IMR-90 (cell line): ENCODE data around the gene FLT1. TPM values are rescaled to one million over a fixed set of nuclear protein-coding genes. Genes with fewer than 3 reads are reported as not detected.
A peak's percentile ranks its signal among the peaks of the same experiment; 100 is the strongest.

ENCODE experiments used
- ATAC-seq: fragments of 200-7000 bp; cut with Tn5 transposase; 2 replicates; pipeline ENCODE4 v1.9.1; 2020; ENCODE audit warnings: low read depth, mild to moderate bottlenecking, moderate library complexity
- BruUV-seq: library from RNA; stranded (reverse); fragments of 400-500 nt; replicated peaks from 2 replicates; lab custom pipeline; 2021; lab: Mats Ljungman, UMichigan
- CTCF ChIA-PET: fragments of 300-600 bp; formaldehyde crosslinking; extraction: SDS; loops from one replicate; lab custom pipeline; 2021; ENCODE audit warnings: antibody characterized with exemption; lab: Yijun Ruan, JAX
- POLR2A ChIA-PET: fragments of 300-600 bp; sonication (Branson Sonifier 250); formaldehyde crosslinking; loops from one replicate; lab custom pipeline; 2022; ENCODE audit warnings: antibody characterized with exemption; ENCODE audit not compliant: unreplicated experiment; lab: Charles Lee
- DNase-seq: peaks from one replicate; pipeline ENCODE4 v3.0.0; 2013
- H2AFZ ChIP-seq: replicated peaks from 2 replicates; pipeline ENCODE3; 2013; ENCODE audit warnings: low read length, mild to moderate bottlenecking; ENCODE audit not compliant: poor library complexity
- H2AK5ac ChIP-seq: 2 replicates; pipeline ENCODE4 v1.6.1; 2013; ENCODE audit warnings: low read depth, low read length, inconsistent platforms
- H2AK9ac ChIP-seq: replicated peaks from 2 replicates; pipeline ENCODE3; 2013; ENCODE audit warnings: mild to moderate bottlenecking, low read depth, low read length, moderate library complexity; ENCODE audit not compliant: poor library complexity
- H2BK120ac ChIP-seq: 2 replicates; pipeline ENCODE4 v1.6.1; 2013; ENCODE audit warnings: low read depth, low read length, inconsistent platforms
- H2BK15ac ChIP-seq: 3 replicates; pipeline ENCODE4 v1.6.1; 2013; ENCODE audit warnings: low read depth, low read length, inconsistent platforms
- H2BK20ac ChIP-seq: 2 replicates; pipeline ENCODE4 v1.6.1; 2013; ENCODE audit warnings: low read depth, mild to moderate bottlenecking, inconsistent platforms, low read length, moderate library complexity
- H2BK5ac ChIP-seq: 2 replicates; pipeline ENCODE4 v1.6.1; 2013; ENCODE audit warnings: mild to moderate bottlenecking, low read depth, low read length, inconsistent platforms; ENCODE audit not compliant: poor library complexity, severe bottlenecking
- H3K14ac ChIP-seq: replicated peaks from 2 replicates; pipeline ENCODE4 v1.6.1; 2013; ENCODE audit warnings: low read depth, low read length, inconsistent platforms
- H3K18ac ChIP-seq: 2 replicates; pipeline ENCODE4 v1.6.1; 2013; ENCODE audit warnings: low read depth, low read length, control low read depth
- H3K23ac ChIP-seq: 2 replicates; pipeline ENCODE4 v1.6.1; 2013; ENCODE audit warnings: low read depth, low read length, inconsistent platforms
- H3K27ac ChIP-seq: 2 replicates; pipeline ENCODE4 v1.5.1; 2013; ENCODE audit warnings: mild to moderate bottlenecking, control low read depth, low read length; ENCODE audit not compliant: insufficient read depth
- H3K27me3 ChIP-seq: 2 replicates; pipeline ENCODE4 v1.6.1; 2013; ENCODE audit warnings: low read length; ENCODE audit not compliant: control insufficient read depth, insufficient read depth
- H3K36me3 ChIP-seq: 2 replicates; pipeline ENCODE4 v1.6.1; 2013; ENCODE audit warnings: low read length, mixed read lengths; ENCODE audit not compliant: control insufficient read depth, insufficient read depth
- H3K4ac ChIP-seq: 2 replicates; pipeline ENCODE4 v1.6.1; 2013; ENCODE audit warnings: low read depth, low read length, inconsistent platforms
- H3K4me1 ChIP-seq: 2 replicates; pipeline ENCODE4 v1.6.1; 2013; ENCODE audit warnings: low read length, mixed read lengths; ENCODE audit not compliant: control insufficient read depth, insufficient read depth
- H3K4me2 ChIP-seq: 2 replicates; pipeline ENCODE4 v1.6.1; 2013; ENCODE audit warnings: low read depth, mild to moderate bottlenecking, control low read depth, low read length, moderate library complexity
- H3K4me3 ChIP-seq: 2 replicates; pipeline ENCODE4 v1.5.1; 2013; ENCODE audit warnings: low read depth, mild to moderate bottlenecking, control low read depth, low read length, moderate library complexity; ENCODE audit not compliant: insufficient read depth
- H3K56ac ChIP-seq: 2 replicates; pipeline ENCODE4 v1.6.1; 2013; ENCODE audit warnings: low read length, inconsistent platforms; ENCODE audit not compliant: insufficient read depth; ENCODE audit errors: extremely low read depth
- H3K79me1 ChIP-seq, 2 experiments: 2 replicates each; pipeline ENCODE4 v1.6.1; 2013; ENCODE audit warnings: low read length in 2 of 2, inconsistent platforms in 1 of 2, low read depth in 1 of 2
- H3K9ac ChIP-seq: 2 replicates; pipeline ENCODE4 v1.6.1; 2013; ENCODE audit warnings: low read depth, low read length, control low read depth
- H3K9me1 ChIP-seq: 2 replicates; pipeline ENCODE4 v1.6.1; 2013; ENCODE audit warnings: low read length, inconsistent platforms; ENCODE audit not compliant: insufficient read depth
- H3K9me3 ChIP-seq: 2 replicates; pipeline ENCODE4 v1.6.1; 2013; ENCODE audit warnings: low read length; ENCODE audit not compliant: control insufficient read depth, insufficient read depth
- H4K20me1 ChIP-seq: 2 replicates; pipeline ENCODE4 v1.6.1; 2013; ENCODE audit warnings: low read length, inconsistent platforms; ENCODE audit not compliant: insufficient read depth
- H4K5ac ChIP-seq: 2 replicates; pipeline ENCODE4 v1.6.1; 2013; ENCODE audit warnings: mild to moderate bottlenecking, low read depth, low read length, control low read depth
- H4K8ac ChIP-seq, 2 experiments: 2 replicates each; pipeline ENCODE4 v1.6.1; 2013; ENCODE audit warnings: low read depth in 2 of 2, low read length in 2 of 2, control low read depth in 1 of 2, inconsistent platforms in 1 of 2
- H4K91ac ChIP-seq: 2 replicates; pipeline ENCODE4 v1.6.1; 2013; ENCODE audit warnings: low read depth, low read length, inconsistent platforms; ENCODE audit not compliant: insufficient read depth
- CEBPB ChIP-seq: IDR thresholded peaks from 2 replicates; pipeline ENCODE4 v1.6.1; 2012; ENCODE audit warnings: low read depth, low read length, improper control_type of control experiment
- CHD1 ChIP-seq: IDR thresholded peaks from 2 replicates; pipeline ENCODE4 v1.6.1; 2012; ENCODE audit warnings: low read depth, low read length, improper control_type of control experiment
- WGBS, 2 experiments: methylation state at CpG; one replicate each; pipeline versions ENCODE4 v1.1.5 to v1.1.7; 2013; ENCODE audit warnings: missing lambda C conversion rate in 2 of 2; ENCODE audit not compliant: insufficient read length in 1 of 2; ENCODE audit errors: extremely low coverage in 2 of 2; 5-methylcytosine and 5-hydroxymethylcytosine counted together
- dilution Hi-C: fragments of 300-500 bp; cut with HindIII; formaldehyde crosslinking; loops from one replicate; pipeline ENCODE4 v1.14.3; 2018; ENCODE audit warnings: low sequenced_read_pairs; ENCODE audit not compliant: unreplicated experiment
- in situ Hi-C: fragments of 300-500 bp; cut with MboI; formaldehyde crosslinking; loops from 3 replicates; pipeline ENCODE4 v1.14.3; 2019; ENCODE audit warnings: low sequenced_read_pairs, inconsistent platforms, mixed read lengths
- intact Hi-C: fragments of 100-400 bp; cut with micrococcal nuclease; formaldehyde crosslinking; loops from 2 replicates; pipeline ENCODE4 v1.10.0; 2022
- polyA plus RNA-seq, 3 experiments: library from polyadenylated mRNA; depleted of rRNA; stranded (reverse); fragments of >200 nt; gene quantifications; 2 replicates each; pipeline ENCODE4 v1.2.3, GENCODE V29; 2012; ENCODE audit warnings: low replicate concordance in 1 of 3
- total RNA-seq: library from RNA; depleted of rRNA; stranded (reverse); fragments of >200 nt; gene quantifications from 2 replicates; pipeline ENCODE4 v1.2.3, GENCODE V29; 2012
- TF ChIP-seq, protein P1 (sequence below): fragments of 150-350 bp; IDR thresholded peaks from 2 replicates; pipeline ENCODE4 v1.6.1; 2017; ENCODE audit warnings: mild to moderate bottlenecking, antibody characterized with exemption, low read length, low read depth

The FLT1 gene
- total and polyA plus RNA-seq, 2 of the 4 experiments (the other 2 are of a cell fraction), result 4.5 to 10.4 TPM

DNA sequence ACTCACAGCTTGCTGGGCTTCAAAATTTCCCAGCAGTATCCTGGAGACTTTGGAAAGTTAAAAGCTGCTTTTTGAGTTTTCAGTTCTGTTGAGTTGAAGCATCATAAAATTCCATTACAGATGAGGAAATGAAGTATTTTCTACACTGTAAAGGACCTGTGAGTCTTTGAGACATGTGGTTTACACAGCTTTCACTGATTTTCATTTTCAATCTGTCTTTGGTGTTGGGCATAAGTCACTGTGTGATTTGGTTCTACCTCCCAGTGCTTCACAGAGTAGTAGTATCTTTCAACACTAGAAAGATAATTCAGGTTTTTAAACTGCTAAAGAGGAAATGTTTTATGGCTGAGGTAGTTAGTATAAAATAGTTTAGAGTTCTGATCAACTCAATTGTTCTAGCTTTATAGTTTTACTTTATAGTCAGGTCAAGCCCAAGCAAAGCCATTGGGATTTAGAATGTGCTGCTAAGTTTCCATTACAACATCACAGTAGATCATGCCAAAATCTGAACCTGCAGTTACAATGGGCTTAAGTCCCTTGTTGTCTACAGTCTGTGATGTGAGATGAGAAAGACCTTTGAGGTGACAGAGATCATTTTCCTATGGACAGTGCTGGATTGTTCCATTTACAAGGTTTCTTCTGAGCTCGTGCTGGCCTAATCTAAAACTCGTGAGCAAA, 161.6 kb downstream of the FLT1 start:
- Histone ChIP-seq H3K4me3 (no peak overlapping the region), H3K56ac (no peak overlapping the region), H2AK9ac (no peak overlapping the region), H3K9me3 (no peaks in the 10 kb centered on the region), H3K9ac (no peak overlapping the region), H3K79me1 (no peaks in the 10 kb centered on the region), H2BK5ac (no peak overlapping the region), H4K91ac (no peak overlapping the region), H3K14ac (no peak overlapping the region), H3K4me2 (no peak overlapping the region), H3K27ac (no peak overlapping the region), H3K36me3 (no peaks in the 10 kb centered on the region), H3K4ac (no peak overlapping the region), H4K20me1 (no peaks in the 10 kb centered on the region), H3K18ac (no peak overlapping the region), H2BK120ac (0 out of 2 replicates have a peak overlapping the region, but pooled peaks have one; percentile 6), H3K9me1 (peaks cover 20% of the 10 kb centered on the region), H3K27me3 (no peaks in the 10 kb centered on the region), H3K4me1 (peaks cover 24% of the 10 kb centered on the region), H4K5ac (no peak overlapping the region), H2AFZ (no peak overlapping the region), H2BK20ac (no peak overlapping the region), H3K23ac (no peak overlapping the region), H2BK15ac (no peak overlapping the region), H4K8ac (no peak overlapping the region), H2AK5ac (no peak overlapping the region)
- POLR2A ChIA-PET, result no interaction called here
- intact Hi-C loops, result no loop called here
- BruUV-seq, result no TSS peak
- dilution Hi-C loops, result no loop called here
- WGBS, 2 experiments, result no CpG with 5 or more reads among the region's 2 CpGs
- in situ Hi-C loops, result no loop called here
- no peak for DNase-seq
- ATAC-seq, result no peak
- CTCF ChIA-PET, result interaction anchor here (0.5 to 1.0 kb wide), 2 partner anchors 47 to 303 kb away, joined by 3 read pairs; no protein-coding TSS in a partner anchor
- TF ChIP-seq, protein P1, sequence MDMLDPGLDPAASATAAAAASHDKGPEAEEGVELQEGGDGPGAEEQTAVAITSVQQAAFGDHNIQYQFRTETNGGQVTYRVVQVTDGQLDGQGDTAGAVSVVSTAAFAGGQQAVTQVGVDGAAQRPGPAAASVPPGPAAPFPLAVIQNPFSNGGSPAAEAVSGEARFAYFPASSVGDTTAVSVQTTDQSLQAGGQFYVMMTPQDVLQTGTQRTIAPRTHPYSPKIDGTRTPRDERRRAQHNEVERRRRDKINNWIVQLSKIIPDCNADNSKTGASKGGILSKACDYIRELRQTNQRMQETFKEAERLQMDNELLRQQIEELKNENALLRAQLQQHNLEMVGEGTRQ, result no peak
- TF ChIP-seq CHD1 (no peak), CEBPB (no peak)
